Measurements from ENCODE around the gene PDE6G. TPM values are rescaled to one million over a fixed set of nuclear protein-coding genes. Genes with fewer than 3 reads are reported as not detected.
A peak's percentile ranks its signal among the peaks of the same experiment; 100 is the strongest.
"Not testable (repeated sequence)": the region's sequence is repeated elsewhere in the genome, so short reads cannot be mapped to it uniquely, and the experiment has no call there.

Gene PDE6G
- total RNA-seq, 2 donors from 2014 or later: 0.50 TPM; not detected in 1

DNA sequence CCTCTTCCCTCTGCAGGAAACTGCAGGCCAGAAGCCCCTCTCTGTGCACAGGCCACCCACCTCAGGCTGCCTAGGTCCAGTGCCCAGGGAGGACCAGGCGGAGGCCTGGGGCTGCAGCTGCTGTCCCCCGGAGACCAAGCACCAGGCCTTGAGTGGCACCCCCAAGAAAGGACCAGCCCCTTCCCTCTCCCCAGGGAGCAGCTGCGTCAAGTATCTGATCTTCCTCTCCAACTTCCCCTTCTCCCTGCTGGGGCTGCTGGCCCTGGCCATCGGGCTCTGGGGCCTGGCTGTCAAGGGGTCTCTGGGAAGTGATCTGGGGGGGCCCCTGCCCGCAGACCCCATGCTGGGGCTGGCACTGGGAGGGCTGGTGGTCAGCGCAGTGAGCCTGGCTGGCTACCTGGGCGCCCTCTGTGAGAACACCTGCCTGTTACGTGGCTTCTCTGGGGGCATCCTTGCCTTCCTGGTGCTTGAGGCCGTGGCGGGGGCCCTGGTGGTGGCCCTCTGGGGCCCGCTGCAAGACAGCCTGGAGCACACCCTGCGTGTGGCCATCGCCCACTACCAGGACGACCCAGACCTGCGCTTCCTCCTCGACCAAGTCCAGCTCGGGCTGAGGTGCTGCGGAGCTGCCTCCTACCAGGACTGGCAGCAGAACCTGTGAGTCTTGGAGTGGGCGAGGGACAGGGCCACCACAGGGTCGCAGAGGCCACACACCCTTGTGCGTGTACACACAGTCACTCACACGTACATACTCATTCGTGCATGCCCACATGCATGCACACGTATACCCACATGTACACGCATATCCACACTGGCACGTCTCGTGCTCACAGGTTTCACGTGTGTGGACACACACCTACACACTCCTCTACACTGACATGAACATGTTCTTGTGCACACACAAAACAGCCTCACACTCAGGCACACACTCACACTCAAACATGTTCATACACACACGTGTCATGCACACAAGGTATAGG is 11.1 kb downstream of the PDE6G start:
- ATAC-seq: no peak
- no peak for DNase-seq
- intact Hi-C loops (cut with DNase I): no loop called here

- intact Hi-C loops (cut with DNase I): no loop called here
Observed at GRCh38 chr17:81644496-81644895, 11.8 kb downstream of the PDE6G start.

DNA sequence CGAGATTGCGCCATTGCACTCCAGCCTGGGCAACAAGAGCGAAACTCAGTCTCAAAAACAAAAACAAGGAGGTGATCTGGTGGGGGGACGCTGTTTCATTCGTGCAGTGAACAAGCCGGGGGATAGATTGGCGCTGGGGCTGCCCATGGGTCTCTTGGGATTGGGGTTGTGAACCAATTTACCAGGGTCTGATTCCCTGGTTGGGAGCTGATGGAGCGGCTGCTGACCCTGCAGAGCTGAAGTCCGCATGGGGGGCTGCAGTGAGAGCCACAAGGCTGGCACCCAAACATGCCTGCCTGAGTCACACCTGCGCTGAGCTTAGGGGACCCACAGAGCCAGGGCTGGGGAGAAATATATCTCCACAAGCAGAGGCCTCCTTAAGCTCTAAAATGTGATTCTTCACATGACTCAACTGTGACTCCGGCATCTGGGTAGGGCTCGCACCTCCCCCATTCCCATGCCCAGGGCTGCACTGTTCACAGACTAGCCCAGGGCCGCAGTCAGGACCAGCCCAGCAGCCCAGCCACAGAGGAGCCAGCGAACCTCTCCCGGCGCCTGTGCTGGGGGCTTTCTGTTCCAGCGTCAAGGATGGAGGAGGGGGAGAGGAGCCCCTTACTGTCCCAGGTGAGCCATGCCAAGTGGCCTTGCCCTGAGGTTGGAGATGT is 14.4 kb downstream of the PDE6G start:
- DNase-seq (no peak), ATAC-seq (no peak)
- intact Hi-C loops (cut with DNase I): no loop called here

More at GRCh38 chr17:81644496-81644895, 11.8 kb downstream of the PDE6G start:
- no peak for ATAC-seq
- no peak for DNase-seq

GRCh38 chr17:81640011-81640410 is 16.3 kb downstream of the PDE6G start:
- no peak for ATAC-seq
- intact Hi-C loops (cut with DNase I): no loop called here
- DNase-seq: no peak

DNA sequence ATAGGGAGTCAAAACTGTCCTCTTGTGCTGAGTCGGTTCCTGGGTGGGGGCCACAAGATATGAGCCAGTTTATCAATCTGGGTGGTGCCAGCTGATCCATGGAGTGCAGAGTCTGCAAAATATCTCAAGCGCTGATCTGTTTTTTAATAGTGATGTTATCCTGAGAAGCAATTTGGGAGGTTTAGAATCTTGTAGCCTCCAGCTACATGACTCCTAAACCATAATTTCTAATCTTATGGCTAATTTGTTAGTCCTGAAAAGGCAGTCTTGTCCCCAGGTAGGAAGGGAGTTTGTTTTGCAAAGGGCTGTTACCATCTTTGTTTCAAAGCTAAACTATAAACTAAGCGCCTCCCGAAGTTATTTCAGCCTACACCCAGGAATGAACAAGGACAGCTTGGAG is 17.7 kb downstream of the PDE6G start:
- ATAC-seq (no peak), DNase-seq (no peak)
- intact Hi-C loops (cut with DNase I): no loop called here

- intact Hi-C loops (cut with DNase I): no loop called here
- peak; percentile 87 to 94 for ATAC-seq
- DNase-seq: peak; percentile 87
Observed at GRCh38 chr17:81636505-81637288, 19.6 kb downstream of the PDE6G start, which contains the start of the genes NPLOC4 and TSPAN10. TSS of gene NPLOC4 (minus strand) at chr17:81637112. CDS start at chr17:81636930, 182 bp downstream. TSS of gene TSPAN10 (plus strand) at chr17:81637196. CDS start at chr17:81642413, 5,217 bp downstream.

DNA sequence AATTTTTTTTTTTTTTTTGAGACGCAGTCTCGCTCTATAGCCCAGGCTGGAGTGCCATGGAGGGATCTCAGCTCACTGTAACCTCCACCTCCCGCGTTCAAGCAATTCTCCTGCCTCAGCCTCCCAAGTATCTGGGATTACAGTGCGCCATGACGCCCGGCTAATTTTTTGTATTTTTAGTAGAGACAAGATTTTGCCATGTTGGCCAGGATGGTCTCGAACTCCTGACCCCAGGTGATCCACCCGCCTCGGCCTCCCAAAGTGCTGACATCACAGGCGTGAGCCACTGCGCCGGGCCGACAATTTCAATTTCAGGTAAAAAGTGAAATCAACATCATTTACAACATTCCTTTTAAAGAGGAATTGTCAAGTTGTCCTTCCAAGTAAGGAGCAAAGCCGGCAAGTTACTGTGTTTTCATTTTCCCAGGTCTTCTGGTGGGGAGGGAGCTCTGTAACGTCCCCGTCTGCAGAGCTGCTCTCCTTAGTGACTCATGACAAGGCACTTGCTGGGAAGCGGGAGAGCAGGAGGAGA is 20.3 kb downstream of the PDE6G start:
- intact Hi-C loops (cut with DNase I): no loop called here
- ATAC-seq (no peak), DNase-seq (no peak)

GRCh38 chr17:81635431-81635830 is 20.9 kb downstream of the PDE6G start:
- ATAC-seq (no peak), DNase-seq (no peak)
- intact Hi-C loops (cut with DNase I): no loop called here

- ATAC-seq: no peak
- intact Hi-C loops (cut with DNase I): no loop called here
- no peak for DNase-seq
Observed at GRCh38 chr17:81631482-81631881, 24.9 kb downstream of the PDE6G start.

GRCh38 chr17:81630274-81630673 is 26.1 kb downstream of the PDE6G start:
- no peak for DNase-seq
- intact Hi-C loops (cut with DNase I): no loop called here
- no peak for ATAC-seq

DNA sequence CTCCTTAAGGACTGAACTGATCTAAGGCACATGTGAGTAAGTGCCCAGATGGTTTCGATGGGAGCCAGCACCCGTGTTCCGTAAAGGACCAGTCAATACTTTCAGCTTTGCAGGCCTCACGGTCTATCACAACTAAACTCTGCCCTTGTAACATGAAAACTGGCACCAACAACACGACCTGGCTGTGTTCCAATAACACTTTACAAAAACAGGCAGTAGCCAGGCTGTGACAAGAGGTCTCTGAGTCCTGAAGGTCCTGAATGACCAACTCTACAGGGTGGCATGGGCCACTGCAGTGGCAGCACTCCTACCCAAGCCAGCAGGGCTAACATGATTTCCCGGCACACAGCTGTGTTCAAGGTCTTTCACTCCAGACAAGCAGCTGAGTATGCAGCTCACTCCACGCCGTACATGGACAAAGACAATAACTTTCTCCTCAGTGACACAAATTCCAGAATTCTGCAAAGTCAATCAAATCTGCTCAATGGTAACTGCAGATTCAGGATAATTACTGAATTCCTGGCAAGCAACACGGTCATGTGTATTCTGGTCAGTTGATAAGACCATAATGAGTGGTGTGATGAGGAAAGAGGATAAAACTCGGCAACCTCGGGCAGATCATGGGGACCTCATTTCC is 34.7 kb downstream of the PDE6G start:
- intact Hi-C loops (cut with DNase I): no loop called here
- peak; percentile 45 to 48 for ATAC-seq
- no peak for DNase-seq

- ATAC-seq; DNase-seq; intact Hi-C loops (cut with DNase I): not testable (repeated sequence)
Observed at GRCh38 chr17:81618307-81618706, 38.0 kb downstream of the PDE6G start.

DNA sequence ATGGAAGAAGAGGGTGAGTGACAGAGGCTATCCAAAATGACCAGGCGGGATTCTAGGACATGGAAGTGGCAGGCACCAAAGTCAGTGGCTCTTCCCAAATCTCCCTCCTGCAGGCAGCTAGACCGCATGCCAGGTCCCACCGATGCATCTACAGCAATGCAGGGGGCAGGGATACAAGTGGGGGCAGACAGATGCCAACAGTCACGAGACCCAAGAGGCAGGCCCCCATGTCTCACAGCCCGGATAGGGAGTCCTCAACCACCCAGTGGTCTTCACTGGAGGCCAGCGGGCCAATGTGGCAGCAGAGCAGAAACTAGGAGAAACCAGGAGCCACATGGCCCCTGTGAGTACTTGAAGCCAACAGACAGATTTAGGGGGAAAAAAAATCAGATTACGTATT is 39.5 kb downstream of the PDE6G start:
- ATAC-seq (no peak), DNase-seq (no peak)
- intact Hi-C loops (cut with DNase I): no loop called here

DNA sequence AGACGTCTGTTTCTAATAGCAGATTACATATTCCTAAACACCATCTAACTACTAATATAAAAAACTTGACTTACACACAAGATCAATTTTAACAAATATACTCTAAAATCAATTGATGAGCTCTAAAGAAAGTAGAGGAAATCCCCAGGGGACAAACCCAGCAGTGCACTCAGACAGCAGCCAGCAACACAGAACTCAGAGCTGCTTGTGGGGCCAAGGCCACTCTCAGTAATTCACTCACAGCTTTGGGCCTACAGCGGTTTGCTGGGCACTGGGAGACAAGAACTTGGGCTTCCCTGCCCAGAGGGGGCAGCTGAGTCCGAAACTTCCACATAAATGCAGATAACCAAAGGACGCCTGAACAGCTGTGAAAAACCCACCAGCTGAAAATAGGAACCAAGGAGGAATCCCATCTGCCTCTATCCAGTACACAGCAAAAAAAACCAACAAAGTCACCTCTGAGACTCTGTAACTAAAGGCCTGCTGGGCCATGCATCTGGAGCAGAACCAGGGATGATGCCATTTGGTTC is 40.9 kb downstream of the PDE6G start:
- no peak for DNase-seq

GRCh38 chr17:81612172-81612970 is 44.0 kb downstream of the PDE6G start:
- ATAC-seq (peak; percentile 23 to 61), DNase-seq (peak; percentile 46)
- intact Hi-C loops (cut with DNase I): no loop called here

More for the DNA sequence above, 40.9 kb downstream of the PDE6G start:
- intact Hi-C loops (cut with DNase I): no loop called here
- ATAC-seq: no peak

- intact Hi-C loops (cut with DNase I): loop anchor here in 1 of 2 donors (10.0 kb wide), 1 partner anchor 355 kb away; no protein-coding TSS in a partner anchor
- ATAC-seq (no peak), DNase-seq (no peak)
Observed at GRCh38 chr17:81609541-81610311, 46.6 kb downstream of the PDE6G start.

DNA sequence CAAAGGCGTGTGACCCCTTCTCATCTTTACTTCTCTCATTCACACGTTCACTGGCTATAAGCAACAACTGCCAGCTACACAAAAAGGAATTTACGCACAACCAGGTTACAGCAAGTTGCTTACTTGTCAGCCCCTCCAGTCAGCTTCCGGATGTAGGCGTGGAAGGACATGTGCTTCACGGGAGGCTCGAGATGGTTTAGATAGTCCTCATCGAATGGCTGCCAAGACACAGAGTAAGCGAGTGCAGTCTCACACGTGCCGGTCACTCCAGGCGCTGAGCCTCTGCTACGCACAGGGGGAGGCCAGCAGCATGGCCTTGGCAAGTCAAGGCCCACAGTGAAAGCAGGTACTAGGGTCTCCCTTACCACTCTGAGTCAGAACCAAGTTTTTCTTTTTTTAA is 47.7 kb downstream of the PDE6G start:
- intact Hi-C loops (cut with DNase I): loop anchor here in 1 of 2 donors (10.0 kb wide), 1 partner anchor 354 kb away; no protein-coding TSS in a partner anchor
- ATAC-seq (peak in 1 of 2 donors; percentile 24), DNase-seq (no peak)

All from left cardiac atrium (tissue), 4 donors.